DND-41 (cell line): ENCODE data around the gene LIN54.

Experiments
- CTCF ChIP-seq: IDR thresholded peaks from 2 replicates; pipeline ENCODE4 v1.5.1; 2012; ENCODE audit warnings: borderline replicate concordance, low read length, moderate library complexity, mild to moderate bottlenecking; ENCODE audit not compliant: poor library complexity, severe bottlenecking; ENCODE audit errors: extremely low read depth
- EZH2 ChIP-seq: IDR thresholded peaks from 3 replicates; pipeline ENCODE4 v1.6.1; 2012; ENCODE audit warnings: borderline replicate concordance, low read depth, mild to moderate bottlenecking, moderate library complexity, low read length, inconsistent platforms; ENCODE audit not compliant: severe bottlenecking

GRCh38 chr4:82984459-82984858 lies 26.2 kb downstream of the LIN54 start:
- TF ChIP-seq CTCF (no peak), EZH2 (no peak)
